Renal cortex interstitium (tissue), 11 donors: ENCODE measurements around the gene TPSB2. TPM values are rescaled to one million over a fixed set of nuclear protein-coding genes. Genes with fewer than 3 reads are reported as not detected.
A peak's percentile ranks its signal among the peaks of the same experiment; 100 is the strongest.
"Not testable (repeated sequence)": the region's sequence is repeated elsewhere in the genome, so short reads cannot be mapped to it uniquely, and the experiment has no call there.

ENCODE experiments used
- DNase-seq, 11 donors: peaks; one replicate each; pipeline ENCODE4 v3.0.0-alpha.2; 2013; ENCODE audit warnings: low read depth in 9 of 11, low spot score in 4 of 11; ENCODE audit errors: extremely low read depth in 1 of 11
- polyA plus RNA-seq, 3 donors: library from polyadenylated mRNA; unstranded; fragments of 120-200 nt; gene quantifications; one replicate each; pipeline ENCODE4 v1.2.1, GENCODE V29; 2013; ENCODE audit not compliant: insufficient read length in 3 of 3

The TPSB2 gene
- polyA plus RNA-seq, 3 donors, result 0.37 TPM; not detected in 2

DNA sequence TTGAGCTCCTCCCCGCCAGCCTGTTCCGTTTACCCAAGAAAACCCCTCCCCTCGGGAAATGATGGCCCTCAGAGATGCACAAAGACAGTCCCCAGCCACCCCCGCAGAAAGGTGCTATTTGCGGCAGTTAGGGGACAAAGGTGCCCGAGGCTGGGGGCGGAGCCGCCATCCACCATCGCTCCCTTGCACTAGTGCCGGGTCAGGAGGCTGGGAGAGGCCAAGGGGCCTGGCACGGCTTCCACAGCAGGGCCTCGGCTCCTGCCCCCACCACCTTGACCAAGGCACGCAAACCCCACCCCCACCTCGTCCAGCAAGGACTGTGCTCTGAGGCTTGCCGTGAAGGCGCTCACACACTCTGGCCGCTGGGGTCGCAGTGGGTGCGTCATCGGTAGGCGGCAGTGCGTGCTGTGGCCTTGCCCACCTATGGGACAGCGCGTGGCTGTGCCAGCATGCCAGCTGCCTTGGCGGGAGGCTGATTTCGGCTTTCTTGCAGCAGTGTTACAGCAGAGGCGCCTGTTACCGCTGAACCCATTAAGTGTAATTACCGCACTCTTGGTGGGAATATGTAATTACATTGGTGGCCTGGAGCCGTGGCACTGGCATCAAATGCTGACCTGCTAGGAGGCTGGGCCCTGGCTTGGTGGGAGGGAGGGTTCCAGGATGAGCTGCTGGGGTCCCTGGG is 36.7 kb downstream of the TPSB2 start:
- no peak for DNase-seq

DNA sequence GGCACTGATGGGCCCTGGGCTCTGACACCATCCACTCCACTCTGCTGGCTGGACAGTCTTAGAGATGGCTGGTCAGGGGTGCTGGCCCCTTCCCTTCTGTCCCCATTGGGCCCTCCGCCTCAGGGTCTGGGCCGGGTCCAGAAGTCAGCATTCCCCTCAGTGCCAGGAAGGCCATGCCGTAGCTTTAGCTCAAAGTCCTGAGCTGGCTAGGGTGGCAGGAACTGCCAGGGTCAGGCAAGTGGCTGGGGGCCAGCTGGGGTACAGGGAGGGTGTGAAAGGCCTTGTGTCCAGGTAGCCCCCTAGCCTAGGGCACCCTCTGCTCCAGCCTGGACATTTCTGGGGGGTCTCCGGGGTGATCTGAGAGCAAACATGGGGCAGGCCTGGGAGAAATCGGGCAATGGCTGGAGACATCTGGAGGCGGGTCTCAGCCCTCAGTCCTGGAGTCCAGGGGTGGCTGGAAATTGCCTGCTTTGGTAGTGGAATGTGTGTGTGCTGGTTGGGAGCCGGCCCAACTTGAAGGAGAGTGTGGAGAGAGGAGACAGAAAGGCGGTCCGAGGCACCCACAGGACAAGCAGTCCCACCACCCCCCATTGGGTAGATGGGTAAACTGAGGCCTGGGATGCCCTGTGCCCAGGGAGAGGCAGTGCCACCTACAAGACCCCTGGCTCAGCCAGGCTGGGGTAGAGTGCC is 37.5 kb downstream of the TPSB2 start:
- DNase-seq, result no peak

DNA sequence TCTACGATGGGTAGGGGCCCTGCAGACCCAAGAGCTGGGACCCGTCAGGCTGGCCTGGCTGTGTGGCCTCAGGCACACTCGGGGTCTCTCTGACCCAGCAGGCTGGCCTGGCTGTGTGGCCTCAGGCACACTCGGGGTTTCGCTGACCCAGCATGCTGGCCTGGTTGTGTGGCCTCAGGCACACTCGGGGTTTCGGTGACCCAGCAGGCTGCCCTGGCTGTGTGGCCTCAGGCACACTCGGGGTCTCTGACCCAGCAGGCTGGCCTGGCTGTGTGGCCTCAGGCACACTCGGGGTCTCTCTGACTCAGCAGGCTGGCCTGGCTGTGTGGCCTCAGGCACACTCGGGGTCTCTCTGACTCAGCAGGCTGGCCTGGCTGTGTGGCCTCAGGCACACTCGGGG is 39.2 kb downstream of the TPSB2 start:
- not testable (repeated sequence) for DNase-seq

DNA sequence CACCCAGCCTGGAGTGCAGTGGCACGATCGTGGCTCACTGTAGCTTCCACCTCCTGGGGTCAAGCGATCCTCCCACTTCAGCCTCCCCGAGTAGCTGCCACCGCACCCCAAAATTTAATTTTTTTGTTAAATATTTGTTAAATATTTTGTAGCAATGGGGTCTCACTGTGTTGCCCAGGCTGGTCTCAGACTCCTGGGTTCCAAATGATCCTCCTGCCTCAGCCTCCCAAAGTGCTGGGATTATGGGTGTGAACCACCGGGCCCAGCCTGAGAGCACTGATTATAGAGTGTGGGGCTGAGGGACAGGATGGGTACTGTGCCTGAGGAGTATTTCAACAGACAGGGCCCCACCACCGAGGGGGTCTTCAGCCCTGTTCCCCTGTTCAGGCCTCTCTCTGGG is 40.5 kb downstream of the TPSB2 start:
- DNase-seq, result no peak

DNA sequence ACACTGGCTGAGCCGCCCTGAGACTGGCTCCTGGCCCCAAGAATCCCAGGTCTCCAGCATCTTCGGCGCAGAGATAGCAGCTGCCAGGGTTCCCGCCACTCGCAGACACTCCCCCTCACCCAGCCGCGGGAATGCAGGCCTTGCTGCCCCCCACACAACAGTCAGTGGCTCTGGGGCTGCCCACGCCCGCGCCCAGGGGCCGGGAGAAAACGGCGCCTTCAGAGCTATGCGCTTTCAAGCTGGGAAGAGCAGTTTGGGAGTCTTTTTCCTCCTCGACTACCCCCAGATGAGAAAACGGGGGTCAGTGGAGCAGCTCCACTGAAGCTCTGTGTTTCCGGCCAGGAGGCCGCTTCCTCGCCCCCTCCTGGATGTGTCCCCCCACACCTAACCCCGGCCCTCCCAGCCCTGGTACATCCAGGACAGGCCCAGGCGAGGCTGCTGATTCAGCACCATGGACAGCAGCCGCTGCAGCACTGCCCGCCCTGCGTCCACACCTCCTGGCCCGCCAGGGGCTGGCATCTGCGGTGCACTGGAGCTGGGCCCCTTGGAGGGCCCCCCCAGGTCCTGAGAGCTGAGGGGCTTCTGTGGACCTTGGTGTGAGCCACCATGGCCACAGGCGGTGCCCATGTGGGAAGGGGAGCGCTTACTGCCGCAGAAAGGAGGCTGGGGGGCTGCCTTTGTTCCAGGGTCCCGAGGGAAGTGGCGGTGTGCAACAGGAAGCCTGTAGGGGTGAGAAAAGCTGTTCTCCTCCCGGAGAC is 41.4 kb downstream of the TPSB2 start:
- peak in 5 of 11 donors; percentile 65 to 74 (median 68) for DNase-seq

DNA sequence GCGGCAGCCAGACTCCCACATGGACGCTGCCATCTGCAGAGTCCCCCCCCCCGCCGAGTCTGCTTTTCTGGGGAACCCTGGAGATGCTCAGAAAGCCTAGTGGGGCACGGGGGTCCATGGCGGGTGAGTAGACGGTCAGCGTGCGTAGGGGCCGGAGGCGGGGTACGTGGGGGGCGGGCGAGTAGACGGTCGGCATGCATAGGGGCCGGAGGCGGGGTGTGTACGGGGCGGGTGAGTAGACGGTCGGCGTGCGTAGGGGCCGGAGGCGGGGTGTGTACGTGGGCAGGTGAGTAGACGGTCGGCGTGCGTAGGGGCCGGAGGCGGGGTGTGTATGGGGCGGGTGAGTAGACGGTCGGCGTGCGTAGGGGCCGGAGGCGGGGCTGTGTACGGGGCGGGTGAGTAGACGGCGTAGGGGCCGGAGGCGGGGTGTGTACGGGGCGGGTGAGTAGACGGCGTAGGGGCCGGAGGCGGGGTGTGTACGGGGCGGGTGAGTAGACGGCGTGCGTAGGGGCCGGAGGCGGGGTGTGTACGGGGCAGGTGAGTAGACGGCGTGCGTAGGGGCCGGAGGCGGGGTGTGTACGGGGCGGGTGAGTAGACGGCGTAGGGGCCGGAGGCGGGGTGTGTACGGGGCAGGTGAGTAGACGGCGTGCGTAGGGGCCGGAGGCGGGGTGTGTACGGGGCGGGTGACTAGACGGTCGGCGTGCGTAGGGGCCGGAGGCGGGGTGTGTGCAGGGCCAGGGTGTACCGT is 44.4 kb downstream of the TPSB2 start:
- DNase-seq, result not testable (repeated sequence)

DNA sequence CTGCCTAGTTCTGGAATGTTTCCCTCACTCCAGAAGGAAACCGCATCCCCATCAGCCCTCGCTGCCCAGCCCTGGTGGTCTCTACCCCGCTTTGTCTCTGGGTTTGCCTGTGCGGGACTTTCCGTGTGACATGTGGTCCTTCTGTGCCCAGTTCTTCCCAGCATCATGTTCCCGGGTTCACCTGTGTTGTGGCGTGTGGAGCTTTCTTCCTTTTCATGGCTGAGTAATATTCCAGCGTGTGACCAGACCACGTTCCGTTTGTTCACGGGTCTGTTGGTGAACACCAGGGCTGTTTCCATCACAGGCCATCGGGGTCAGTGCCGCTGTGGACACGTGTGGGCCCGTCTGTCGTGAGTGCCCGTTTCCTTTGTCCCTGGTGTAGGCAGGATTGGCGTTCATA is 45.0 kb downstream of the TPSB2 start:
- no peak for DNase-seq

DNA sequence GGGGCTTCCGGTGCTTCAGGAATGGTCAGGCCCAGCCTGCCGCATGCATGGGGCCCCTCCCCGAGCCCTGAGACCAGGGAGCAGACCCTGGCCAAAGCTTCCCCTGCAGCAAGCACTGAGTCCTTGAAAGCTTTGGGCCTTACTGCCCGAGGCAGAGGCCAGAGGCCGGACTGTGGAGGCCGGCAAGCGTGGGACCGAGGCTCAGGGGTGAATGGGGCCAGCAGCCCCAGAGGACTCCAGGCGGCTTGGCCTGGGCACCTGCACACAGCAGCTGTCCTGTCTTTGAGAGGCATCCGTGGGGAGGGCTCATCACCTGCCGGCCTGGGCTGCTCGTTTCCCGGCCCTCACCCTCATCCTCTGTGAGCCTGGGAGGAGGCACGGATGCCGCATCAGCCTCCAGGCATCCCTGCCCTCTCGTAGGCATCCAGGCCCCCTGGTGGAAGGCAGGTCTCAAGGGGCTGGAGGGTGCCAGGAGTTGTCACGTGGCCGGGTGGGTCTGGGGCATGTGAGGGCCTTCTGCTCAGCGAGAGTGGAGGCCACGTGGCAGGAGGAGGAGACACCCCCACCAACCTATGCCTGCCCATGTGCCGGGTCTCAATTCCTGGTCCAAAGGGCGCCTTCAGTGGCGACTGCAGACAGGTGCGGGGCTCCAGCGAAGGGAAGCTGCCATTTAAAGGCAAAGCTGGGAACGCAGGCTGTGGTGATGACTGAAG is 45.7 kb downstream of the TPSB2 start:
- no peak for DNase-seq

DNA sequence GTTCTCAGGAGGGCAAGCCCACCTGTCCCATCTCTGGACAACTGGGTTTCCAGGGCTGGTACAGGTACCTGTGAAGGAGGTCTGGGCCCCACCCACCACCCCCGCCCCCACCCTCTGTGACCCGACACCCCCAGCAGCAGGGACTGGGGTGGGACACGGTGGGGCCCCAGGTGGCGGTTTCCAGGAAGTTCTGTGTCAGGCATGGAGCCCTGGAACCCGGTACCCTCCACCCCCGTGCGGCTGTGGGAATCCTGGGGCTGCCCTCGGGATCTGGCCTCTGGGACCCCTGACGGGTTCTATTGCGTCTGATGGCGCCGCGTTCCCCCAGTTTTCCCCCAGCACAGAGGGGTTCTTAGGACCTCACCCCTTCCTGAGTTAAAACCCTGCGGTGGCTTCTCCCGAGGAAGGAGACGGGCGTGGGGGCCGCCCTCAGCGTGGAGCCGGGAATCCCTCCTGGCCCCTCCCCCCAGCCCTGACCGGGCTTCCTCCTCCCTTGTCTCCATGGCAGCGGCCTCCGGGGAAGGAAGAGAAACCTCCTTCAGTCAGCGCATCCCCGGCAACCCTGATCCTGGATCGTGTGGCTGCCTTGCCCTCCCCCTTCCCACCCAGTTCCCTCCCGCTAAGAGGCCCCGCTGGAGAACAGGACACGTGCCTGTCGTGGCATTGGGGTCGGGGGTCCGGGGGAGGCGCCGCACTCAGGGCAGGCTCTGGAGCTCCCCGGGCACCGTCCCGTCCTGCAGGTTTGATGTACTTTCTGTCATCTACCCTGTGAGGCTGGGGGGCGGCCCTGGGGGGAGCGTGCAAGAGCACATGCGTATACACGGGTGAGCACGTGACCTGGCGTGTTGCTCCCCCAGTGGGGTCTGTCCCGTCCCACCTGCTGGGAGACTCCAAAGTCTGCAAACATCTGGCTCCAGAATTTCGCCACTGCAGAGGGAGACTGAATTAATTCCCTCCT is 46.8 kb downstream of the TPSB2 start:
- DNase-seq, result peak in 3 of 11 donors; percentile 66 to 83 (median 74)

DNA sequence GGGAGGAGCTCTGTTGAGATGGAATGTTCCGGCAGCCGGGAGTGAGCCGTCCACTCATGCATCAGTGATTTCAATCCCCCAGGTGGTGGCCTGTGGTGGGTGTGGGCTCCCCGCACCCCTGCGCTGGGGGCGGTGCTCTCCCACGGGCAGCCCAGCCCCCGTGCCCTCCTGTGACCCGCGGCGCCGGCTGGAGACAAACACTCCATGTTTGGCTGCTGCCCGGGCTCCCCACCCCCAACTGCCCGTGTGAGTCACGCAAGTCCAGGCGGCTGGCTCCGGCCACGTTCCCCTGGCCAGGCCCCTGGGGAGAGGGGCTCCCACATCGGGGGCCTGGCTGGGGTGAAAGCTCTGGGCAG is 47.7 kb downstream of the TPSB2 start:
- peak in 8 of 11 donors; percentile 66 to 88 (median 75) for DNase-seq

DNA sequence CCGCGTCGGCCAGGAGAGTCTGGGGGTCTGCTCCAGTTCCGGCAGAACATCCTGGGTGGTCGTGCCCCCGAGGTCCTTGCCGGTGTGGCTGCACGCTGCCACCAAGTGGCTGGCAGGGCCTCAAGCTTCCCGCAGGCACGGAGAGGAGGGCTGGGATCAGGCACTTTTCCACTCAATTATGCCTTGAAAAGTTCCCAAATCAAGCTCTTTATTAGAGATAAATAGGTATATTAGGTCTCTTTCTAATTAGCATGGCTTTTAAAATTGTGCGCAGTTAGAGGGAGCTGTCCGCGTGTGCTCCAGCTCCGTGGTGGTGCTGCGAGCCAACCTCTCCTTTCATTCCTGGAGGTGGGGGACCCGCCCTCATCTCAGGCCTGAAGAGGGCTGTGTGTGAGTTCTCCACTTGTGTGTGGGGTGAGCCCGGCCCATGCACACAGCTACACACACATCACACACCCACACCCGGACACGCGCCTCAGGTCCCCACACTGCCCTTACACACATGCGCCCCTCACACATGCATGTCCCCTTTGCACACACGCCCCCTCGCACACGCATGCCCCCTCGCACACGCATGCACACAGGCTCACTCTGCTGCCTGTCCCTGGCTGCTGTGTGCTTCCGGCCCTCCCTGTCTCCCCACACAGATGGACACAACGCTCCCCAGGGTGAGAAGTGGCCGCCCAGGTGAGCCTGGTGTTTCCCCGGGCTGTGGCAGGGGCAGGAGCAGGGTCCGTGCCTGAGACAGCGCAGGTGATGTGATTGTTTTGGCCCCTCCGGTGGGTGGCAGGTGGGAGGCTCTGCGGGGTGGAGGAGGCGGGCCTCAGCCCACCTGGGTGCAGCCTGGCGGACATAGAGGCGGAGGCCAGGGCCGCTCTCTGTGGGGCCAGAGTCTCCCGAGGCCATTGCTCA is 48.3 kb downstream of the TPSB2 start:
- DNase-seq, result no peak

DNA sequence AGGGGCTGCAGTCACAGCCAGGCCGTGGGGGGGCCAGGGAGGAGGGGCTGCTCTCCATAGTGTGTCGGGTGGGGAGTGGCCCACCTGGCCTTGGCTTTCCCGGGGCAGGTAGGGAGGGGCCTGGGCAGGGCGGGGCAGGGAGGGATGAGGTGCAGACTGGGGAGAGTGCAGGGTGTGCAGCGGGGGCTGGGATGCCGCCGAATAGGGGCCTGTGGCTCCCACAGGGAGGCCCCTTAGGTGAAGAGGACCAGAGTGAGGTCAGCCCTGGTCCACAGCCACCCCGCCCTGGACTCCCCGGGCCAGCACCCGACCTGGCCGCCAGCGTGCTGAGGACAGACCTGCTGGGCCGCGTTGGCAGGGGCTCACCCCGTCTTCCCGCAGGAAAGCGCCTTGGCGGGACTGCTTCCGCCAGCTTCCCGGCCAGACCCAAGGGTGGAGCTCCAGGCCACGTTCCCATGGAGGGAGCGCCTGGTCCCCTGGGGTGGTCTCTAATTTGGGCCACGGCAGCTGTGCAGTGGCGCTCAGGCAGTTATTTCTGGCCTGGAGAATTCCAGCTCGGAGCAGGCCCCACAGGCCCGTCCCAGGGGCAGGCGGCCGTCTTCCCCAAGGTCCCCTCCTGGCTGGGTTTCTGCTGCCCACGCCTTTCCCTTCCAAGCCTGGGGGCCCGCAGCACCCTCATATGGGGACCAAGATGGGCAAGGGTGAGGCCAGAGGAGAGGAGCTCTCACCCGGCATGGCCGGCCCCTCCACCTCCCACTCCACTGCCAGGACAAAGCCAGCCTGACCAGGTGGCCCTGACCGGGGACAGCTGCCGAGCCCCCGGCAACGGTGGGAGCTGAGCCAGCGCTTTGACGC is 49.2 kb downstream of the TPSB2 start:
- DNase-seq, result no peak
